CD14-positive monocyte (primary cell): ENCODE results near the gene SLC4A4. TPM values are rescaled to one million over a fixed set of nuclear protein-coding genes. Genes with fewer than 3 reads are reported as not detected.

Experiments
- DNase-seq, 3 donors: peaks; one replicate each; pipeline ENCODE4 v3.0.0-alpha.2; 2011 to 2022
- H2AFZ ChIP-seq: 2 replicates; pipeline ENCODE4 v1.6.0; 2012; ENCODE audit warnings: mild to moderate bottlenecking, low read depth, low read length, inconsistent platforms; ENCODE audit not compliant: insufficient read depth, poor library complexity, severe bottlenecking
- H3K27ac ChIP-seq, 2 donors: 1 replicate in 1 of 2; 2 replicates in 1 of 2; pipeline ENCODE4 v1.5.1; 2012 to 2013; ENCODE audit warnings: low read length in 2 of 2, control low read depth in 1 of 2, inconsistent platforms in 1 of 2, low read depth in 1 of 2, mild to moderate bottlenecking in 1 of 2
- H3K27me3 ChIP-seq, 2 donors: one replicate each; pipeline versions ENCODE4 v1.6.0 to v1.6.1; 2011 to 2013; ENCODE audit warnings: low read length in 2 of 2; ENCODE audit not compliant: control insufficient read depth in 2 of 2, insufficient read depth in 2 of 2
- H3K36me3 ChIP-seq, 2 donors: replicated peaks in 1 of 2; 1 replicate in 1 of 2; 2 replicates in 1 of 2; pipeline versions ENCODE4 v1.5.1 to v1.6.1; 2012 to 2013; ENCODE audit warnings: low read length in 2 of 2, control low read depth in 1 of 2, inconsistent platforms in 1 of 2, mild to moderate bottlenecking in 1 of 2; ENCODE audit not compliant: insufficient read depth in 2 of 2, control insufficient read depth in 1 of 2
- H3K4me1 ChIP-seq, 2 donors: 1 replicate in 1 of 2; 2 replicates in 1 of 2; pipeline versions ENCODE4 v1.5.1 to v1.6.1; 2012 to 2013; ENCODE audit warnings: low read length in 2 of 2, control low read depth in 1 of 2, inconsistent platforms in 1 of 2, mild to moderate bottlenecking in 1 of 2, moderate library complexity in 1 of 2; ENCODE audit not compliant: insufficient read depth in 2 of 2, control insufficient read depth in 1 of 2
- H3K4me2 ChIP-seq: replicated peaks from 2 replicates; pipeline ENCODE3; 2012; ENCODE audit warnings: low read length, moderate library complexity, mild to moderate bottlenecking; ENCODE audit not compliant: poor library complexity, severe bottlenecking; ENCODE audit errors: extremely low read depth
- H3K4me3 ChIP-seq, 3 experiments: fragments of 200-600 bp in 1 of 3; sonication (generic) in 1 of 3; replicated peaks in 1 of 3; 1 replicate in 2 of 3; 2 replicates in 1 of 3; pipeline ENCODE4 v1.5.1; 2011 to 2013; ENCODE audit warnings: low read length in 3 of 3, mild to moderate bottlenecking in 3 of 3, control low read depth in 2 of 3, low read depth in 2 of 3, inconsistent platforms in 1 of 3, moderate library complexity in 1 of 3
- H3K79me2 ChIP-seq: 2 replicates; pipeline ENCODE4 v1.6.0; 2012; ENCODE audit warnings: mild to moderate bottlenecking, control low read depth, inconsistent platforms, low read length, moderate library complexity; ENCODE audit not compliant: insufficient read depth
- H3K9ac ChIP-seq: 2 replicates; pipeline ENCODE4 v1.6.0; 2017; ENCODE audit warnings: low read length, mild to moderate bottlenecking; ENCODE audit not compliant: insufficient read depth, poor library complexity, severe bottlenecking
- H3K9me3 ChIP-seq, 2 donors: replicated peaks in 1 of 2; 1 replicate in 1 of 2; 2 replicates in 1 of 2; pipeline versions ENCODE4 v1.5.1 to v1.6.1; 2012 to 2013; ENCODE audit warnings: low read length in 2 of 2, control low read depth in 1 of 2; ENCODE audit not compliant: control insufficient read depth in 1 of 2, insufficient read depth in 1 of 2
- H4K20me1 ChIP-seq: 2 replicates; pipeline ENCODE4 v1.6.0; 2012; ENCODE audit warnings: mild to moderate bottlenecking, low read length, control low read depth, moderate library complexity; ENCODE audit not compliant: insufficient read depth
- H3K27ac Mint-ChIP-seq, 7 donors: one replicate each; pipeline ENCODE4 v1.8.0; 2020; ENCODE audit warnings: mild to moderate bottlenecking in 7 of 7, mixed read lengths in 7 of 7, moderate library complexity in 6 of 7, inconsistent platforms in 2 of 7
- H3K27me3 Mint-ChIP-seq, 3 donors: one replicate each; pipeline ENCODE4 v1.8.0; 2021 to 2022; ENCODE audit warnings: low read depth in 3 of 3, mild to moderate bottlenecking in 3 of 3, mixed read lengths in 3 of 3, moderate library complexity in 3 of 3, inconsistent platforms in 1 of 3
- H3K36me3 Mint-ChIP-seq, 2 donors: one replicate each; pipeline ENCODE4 v1.8.0; 2020; ENCODE audit warnings: mixed read lengths in 2 of 2, inconsistent platforms in 1 of 2, mild to moderate bottlenecking in 1 of 2
- H3K4me1 Mint-ChIP-seq: one replicate; pipeline ENCODE4 v1.8.0; 2020; ENCODE audit warnings: mild to moderate bottlenecking, mixed read lengths
- H3K4me3 Mint-ChIP-seq, 2 donors: one replicate each; pipeline ENCODE4 v1.8.0; 2020; ENCODE audit warnings: mild to moderate bottlenecking in 2 of 2, mixed read lengths in 2 of 2, moderate library complexity in 1 of 2
- H3K9me3 Mint-ChIP-seq, 7 donors: one replicate each; pipeline ENCODE4 v1.8.0; 2020 to 2022; ENCODE audit warnings: mixed read lengths in 7 of 7, mild to moderate bottlenecking in 6 of 7, moderate library complexity in 6 of 7, inconsistent platforms in 2 of 7
- WGBS: methylation state at CpG from one replicate; pipeline ENCODE4 v1.1.5; 2013; ENCODE audit warnings: missing lambda C conversion rate; ENCODE audit not compliant: insufficient coverage; 5-methylcytosine and 5-hydroxymethylcytosine counted together
- intact Hi-C, 2 donors: fragments of 100-400 bp; cut with micrococcal nuclease; formaldehyde crosslinking; loops; one replicate each; pipeline versions ENCODE4 v1.15.0 to v1.15.1; 2023
- polyA plus RNA-seq, 3 donors: library from polyadenylated mRNA; depleted of rRNA in 1 of 3; unstranded in 2 of 3; stranded (reverse) in 1 of 3; fragments of 300-500 nt in 2 of 3; fragments of >200 nt in 1 of 3; fragmentation: Illumina TruSeq in 2 of 3; gene quantifications; 1 replicate in 2 of 3; 2 replicates in 1 of 3; pipeline ENCODE4 v1.2.3, GENCODE V29; 2012 to 2021
- TF ChIP-seq, protein P1 (sequence below): fragments of 200-600 bp; IDR thresholded peaks from one replicate; pipeline ENCODE4 v1.8.0; 2022; ENCODE audit warnings: antibody characterized with exemption, mild to moderate bottlenecking

SLC4A4 gene
- polyA plus RNA-seq, 3 donors = 0.03 TPM; not detected in 2

DNA sequence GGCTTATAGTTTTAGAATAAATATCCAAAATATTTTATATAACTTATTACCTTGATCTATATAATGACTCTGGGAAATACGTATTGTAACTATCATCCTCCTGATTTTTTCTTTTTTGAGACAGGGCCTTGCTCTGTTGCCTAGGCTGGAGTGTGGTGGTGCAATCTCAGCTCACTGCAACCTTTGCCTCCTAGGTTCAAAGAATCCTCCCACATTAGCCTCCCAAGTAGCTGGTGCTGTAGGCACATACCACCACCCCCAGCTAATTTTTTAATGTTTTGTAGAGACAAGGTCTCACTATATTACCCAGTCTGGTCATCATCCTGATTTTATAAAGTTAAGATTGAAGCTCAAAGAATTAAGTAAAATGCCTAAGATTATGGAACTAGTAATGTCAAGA, 193.6 kb downstream of the SLC4A4 start:
- H4K20me1 ChIP-seq = no peaks in the 10 kb centered on the region
- WGBS = no CpG with 5 or more reads among the region's 1 CpG
- intact Hi-C loops = no loop called here
- peaks cover 0 to 2% (median 0%) of the 10 kb centered on the region in 7 donors for H3K9me3 Mint-ChIP-seq
- TF ChIP-seq, protein P1, sequence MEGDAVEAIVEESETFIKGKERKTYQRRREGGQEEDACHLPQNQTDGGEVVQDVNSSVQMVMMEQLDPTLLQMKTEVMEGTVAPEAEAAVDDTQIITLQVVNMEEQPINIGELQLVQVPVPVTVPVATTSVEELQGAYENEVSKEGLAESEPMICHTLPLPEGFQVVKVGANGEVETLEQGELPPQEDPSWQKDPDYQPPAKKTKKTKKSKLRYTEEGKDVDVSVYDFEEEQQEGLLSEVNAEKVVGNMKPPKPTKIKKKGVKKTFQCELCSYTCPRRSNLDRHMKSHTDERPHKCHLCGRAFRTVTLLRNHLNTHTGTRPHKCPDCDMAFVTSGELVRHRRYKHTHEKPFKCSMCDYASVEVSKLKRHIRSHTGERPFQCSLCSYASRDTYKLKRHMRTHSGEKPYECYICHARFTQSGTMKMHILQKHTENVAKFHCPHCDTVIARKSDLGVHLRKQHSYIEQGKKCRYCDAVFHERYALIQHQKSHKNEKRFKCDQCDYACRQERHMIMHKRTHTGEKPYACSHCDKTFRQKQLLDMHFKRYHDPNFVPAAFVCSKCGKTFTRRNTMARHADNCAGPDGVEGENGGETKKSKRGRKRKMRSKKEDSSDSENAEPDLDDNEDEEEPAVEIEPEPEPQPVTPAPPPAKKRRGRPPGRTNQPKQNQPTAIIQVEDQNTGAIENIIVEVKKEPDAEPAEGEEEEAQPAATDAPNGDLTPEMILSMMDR = no peak
- H3K36me3 ChIP-seq = no peaks in the 10 kb centered on the region
- no peaks in the 10 kb centered on the region for H3K9me3 ChIP-seq
- H3K4me2 ChIP-seq = no peak overlapping the region
- H3K27ac ChIP-seq = no peak overlapping the region
- H3K27me3 Mint-ChIP-seq = peaks cover 0 to 2% (median 1%) of the 10 kb centered on the region in 3 donors
- DNase-seq = no peak
- no peak overlapping the region for H2AFZ ChIP-seq
- no peaks in the 10 kb centered on the region for H3K79me2 ChIP-seq
- no peaks in the 10 kb centered on the region for H3K4me1 Mint-ChIP-seq
- no peak overlapping the region for H3K4me3 Mint-ChIP-seq
- H3K27me3 ChIP-seq = no peaks in the 10 kb centered on the region
- no peak overlapping the region for H3K9ac ChIP-seq
- H3K27ac Mint-ChIP-seq = no peak overlapping the region
- no peak overlapping the region for H3K4me3 ChIP-seq
- H3K36me3 Mint-ChIP-seq = no peaks in the 10 kb centered on the region
- no peaks in the 10 kb centered on the region for H3K4me1 ChIP-seq

DNA sequence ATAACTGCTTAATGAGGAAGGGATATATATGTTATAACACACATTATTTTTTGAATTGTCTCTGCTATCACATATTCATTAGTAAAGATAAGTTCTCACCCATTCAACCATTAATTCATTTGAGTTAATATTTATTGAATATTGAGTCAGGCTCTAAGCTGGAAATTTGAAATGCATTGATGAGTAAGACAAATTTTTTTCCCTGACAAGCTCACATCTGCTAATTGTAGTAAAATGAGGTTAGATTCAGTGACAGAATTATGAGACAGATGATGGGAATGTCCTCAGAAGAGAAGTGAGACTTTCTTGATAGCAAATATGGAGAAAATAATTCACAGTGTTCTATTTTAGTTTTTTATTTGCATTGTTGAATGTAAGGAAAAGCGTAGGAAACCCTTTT, 194.3 kb downstream of the SLC4A4 start:
- no CpG with 5 or more reads among the region's 1 CpG for WGBS
- H2AFZ ChIP-seq = no peak overlapping the region
- Mint-ChIP-seq H3K27me3 (peaks cover 0 to 2% (median 1%) of the 10 kb centered on the region in 3 donors), H3K4me3 (no peak overlapping the region), H3K9me3 (peaks cover 0 to 2% (median 0%) of the 10 kb centered on the region in 7 donors), H3K4me1 (no peaks in the 10 kb centered on the region), H3K27ac (no peak overlapping the region), H3K36me3 (no peaks in the 10 kb centered on the region)
- no peaks in the 10 kb centered on the region for H3K79me2 ChIP-seq
- no peak for DNase-seq
- no peaks in the 10 kb centered on the region for H3K4me1 ChIP-seq
- TF ChIP-seq, protein P1 = no peak
- no peaks in the 10 kb centered on the region for H3K36me3 ChIP-seq
- H3K27ac ChIP-seq = no peak overlapping the region
- H3K27me3 ChIP-seq = no peaks in the 10 kb centered on the region
- H3K9me3 ChIP-seq = no peaks in the 10 kb centered on the region
- intact Hi-C loops = no loop called here
- no peaks in the 10 kb centered on the region for H4K20me1 ChIP-seq
- no peak overlapping the region for H3K4me2 ChIP-seq
- no peak overlapping the region for H3K4me3 ChIP-seq
- no peak overlapping the region for H3K9ac ChIP-seq
